ENCODE data around the gene PI4KA. TPM values are rescaled to one million over a fixed set of nuclear protein-coding genes. Genes with fewer than 3 reads are reported as not detected.
A peak's percentile ranks its signal among the peaks of the same experiment; 100 is the strongest.

Gene PI4KA
- total RNA-seq, 3 donors from 2014 or later, result 62.7 to 103 (median 73.5) TPM

DNA sequence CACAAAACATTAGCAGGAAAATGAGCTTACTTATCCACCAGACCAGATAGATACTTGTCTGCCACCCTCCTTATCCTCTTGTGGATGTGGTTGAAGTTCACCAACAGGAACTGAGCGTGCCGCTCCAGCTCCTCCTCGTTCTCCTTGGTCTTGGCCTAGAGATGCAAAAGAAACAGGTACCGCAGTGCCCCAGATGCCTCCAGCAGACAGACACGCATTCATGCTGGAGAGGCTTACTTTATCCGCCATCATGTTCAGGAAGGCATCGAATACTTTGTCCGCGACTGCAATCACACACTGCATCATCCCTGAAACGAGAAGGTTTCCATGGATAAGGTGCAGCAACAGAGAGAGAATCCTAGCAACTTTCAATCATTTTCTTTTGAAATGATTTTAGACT lies 105.7 kb downstream of the PI4KA start:
- intact Hi-C loops (cut with DNase I; ENCODE audit: low total_unique reads), result no loop called here
- H3K36me3 ChIP-seq, result no peaks in the 10 kb centered on the region
- no peak overlapping the region for H3K27ac ChIP-seq
- TF ChIP-seq, protein P1, sequence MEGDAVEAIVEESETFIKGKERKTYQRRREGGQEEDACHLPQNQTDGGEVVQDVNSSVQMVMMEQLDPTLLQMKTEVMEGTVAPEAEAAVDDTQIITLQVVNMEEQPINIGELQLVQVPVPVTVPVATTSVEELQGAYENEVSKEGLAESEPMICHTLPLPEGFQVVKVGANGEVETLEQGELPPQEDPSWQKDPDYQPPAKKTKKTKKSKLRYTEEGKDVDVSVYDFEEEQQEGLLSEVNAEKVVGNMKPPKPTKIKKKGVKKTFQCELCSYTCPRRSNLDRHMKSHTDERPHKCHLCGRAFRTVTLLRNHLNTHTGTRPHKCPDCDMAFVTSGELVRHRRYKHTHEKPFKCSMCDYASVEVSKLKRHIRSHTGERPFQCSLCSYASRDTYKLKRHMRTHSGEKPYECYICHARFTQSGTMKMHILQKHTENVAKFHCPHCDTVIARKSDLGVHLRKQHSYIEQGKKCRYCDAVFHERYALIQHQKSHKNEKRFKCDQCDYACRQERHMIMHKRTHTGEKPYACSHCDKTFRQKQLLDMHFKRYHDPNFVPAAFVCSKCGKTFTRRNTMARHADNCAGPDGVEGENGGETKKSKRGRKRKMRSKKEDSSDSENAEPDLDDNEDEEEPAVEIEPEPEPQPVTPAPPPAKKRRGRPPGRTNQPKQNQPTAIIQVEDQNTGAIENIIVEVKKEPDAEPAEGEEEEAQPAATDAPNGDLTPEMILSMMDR (IDR thresholded peaks at IDR 0.05), result no peak
- TF ChIP-seq POLR2AphosphoS5 (IDR thresholded peaks at IDR 0.05) (no peak), POLR2A (IDR thresholded peaks at IDR 0.05) (no peak)
- H3K9me3 ChIP-seq, result no peaks in the 10 kb centered on the region
- no peak for DNase-seq (ENCODE audit: low spot score in 2 of 2)
- H3K4me3 ChIP-seq, result no peak overlapping the region
- H3K4me1 ChIP-seq, result peaks cover 0 to 30% of the 10 kb centered on the region in 2 donors
- no peaks in the 10 kb centered on the region for H3K27me3 ChIP-seq

DNA sequence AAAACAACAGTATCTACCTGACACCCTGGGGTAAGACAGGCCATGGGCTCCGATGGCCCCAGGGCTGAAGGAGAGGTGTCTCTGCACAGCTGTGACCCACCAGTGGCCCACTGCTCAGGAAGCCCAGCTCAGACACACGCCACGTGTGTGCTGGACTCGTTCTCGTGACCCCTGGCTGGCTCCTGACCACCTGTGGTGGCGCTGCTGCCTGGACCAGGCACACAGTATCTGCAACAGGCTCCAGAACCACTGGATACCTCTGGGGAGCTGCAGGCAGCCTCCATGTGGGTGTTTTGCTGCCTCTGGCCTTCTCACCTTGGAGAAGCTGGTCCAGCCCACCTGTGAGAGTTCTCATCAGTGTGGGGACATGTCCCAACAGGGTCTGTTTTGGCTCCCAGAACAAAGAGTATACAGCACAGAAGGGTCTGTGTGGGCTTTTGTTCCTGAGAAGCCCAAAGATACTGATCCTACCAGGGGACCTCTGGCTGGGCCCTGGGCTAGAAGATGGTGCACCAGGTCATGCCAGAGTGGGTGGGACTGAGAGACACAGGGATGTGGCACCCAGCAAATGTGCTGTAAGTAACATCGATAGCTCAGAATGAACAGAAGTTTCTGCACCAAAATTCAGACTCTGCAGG lies 106.4 kb downstream of the PI4KA start:
- Histone ChIP-seq H3K27ac (no peak overlapping the region), H3K36me3 (no peaks in the 10 kb centered on the region), H3K27me3 (no peaks in the 10 kb centered on the region), H3K4me1 (peaks cover 0 to 32% of the 10 kb centered on the region in 2 donors), H3K9me3 (no peaks in the 10 kb centered on the region), H3K4me3 (no peak overlapping the region)
- intact Hi-C loops (cut with DNase I; ENCODE audit: low total_unique reads), result no loop called here
- no peak for DNase-seq (ENCODE audit: low spot score in 2 of 2)
- TF ChIP-seq POLR2A (IDR thresholded peaks at IDR 0.05), result no peak
- no peak for TF ChIP-seq POLR2AphosphoS5 (IDR thresholded peaks at IDR 0.05)
- TF ChIP-seq, protein P1 (IDR thresholded peaks at IDR 0.05), result no peak

DNA sequence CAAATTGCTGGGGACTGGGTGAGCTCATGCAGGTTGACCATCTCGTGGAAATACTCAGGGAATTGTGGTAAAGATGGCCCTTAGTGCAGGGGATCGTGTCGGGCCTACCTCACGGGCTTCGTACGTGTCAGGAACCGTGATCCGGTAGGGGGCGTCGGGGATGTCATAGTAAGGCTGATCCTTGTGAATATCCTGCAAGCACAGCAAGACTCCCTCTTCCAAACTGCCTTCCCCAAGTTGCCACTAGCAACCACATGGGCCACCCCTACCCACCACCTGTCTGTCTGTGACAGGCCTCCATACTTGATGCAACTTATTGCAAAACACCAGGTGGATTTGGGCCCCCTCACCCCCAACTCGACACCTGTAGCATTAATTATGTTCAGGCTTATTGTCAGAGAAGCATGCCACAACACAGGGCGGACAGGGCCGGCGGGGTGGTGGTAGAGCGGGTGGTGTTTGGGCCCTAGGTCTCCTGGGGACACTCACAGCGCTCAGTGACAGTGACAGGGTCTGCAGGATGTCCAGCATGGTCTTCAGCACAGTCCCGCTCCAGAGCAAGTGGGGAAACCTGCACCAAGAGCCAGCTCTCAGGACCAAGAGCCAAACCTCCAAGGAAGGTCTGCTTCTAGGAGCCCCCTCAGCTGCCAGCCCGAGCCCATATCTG lies 107.3 kb downstream of the PI4KA start:
- no peak for DNase-seq (ENCODE audit: low spot score in 2 of 2)
- intact Hi-C loops (cut with DNase I; ENCODE audit: low total_unique reads), result no loop called here
- Histone ChIP-seq H3K9me3 (no peaks in the 10 kb centered on the region), H3K4me3 (no peak overlapping the region), H3K36me3 (no peaks in the 10 kb centered on the region), H3K27ac (no peak overlapping the region), H3K27me3 (no peaks in the 10 kb centered on the region), H3K4me1 (peaks cover 0 to 32% of the 10 kb centered on the region in 2 donors)
- TF ChIP-seq POLR2AphosphoS5 (IDR thresholded peaks at IDR 0.05) (no peak), POLR2A (IDR thresholded peaks at IDR 0.05) (no peak)
- TF ChIP-seq, protein P1 (IDR thresholded peaks at IDR 0.05), result no peak

DNA sequence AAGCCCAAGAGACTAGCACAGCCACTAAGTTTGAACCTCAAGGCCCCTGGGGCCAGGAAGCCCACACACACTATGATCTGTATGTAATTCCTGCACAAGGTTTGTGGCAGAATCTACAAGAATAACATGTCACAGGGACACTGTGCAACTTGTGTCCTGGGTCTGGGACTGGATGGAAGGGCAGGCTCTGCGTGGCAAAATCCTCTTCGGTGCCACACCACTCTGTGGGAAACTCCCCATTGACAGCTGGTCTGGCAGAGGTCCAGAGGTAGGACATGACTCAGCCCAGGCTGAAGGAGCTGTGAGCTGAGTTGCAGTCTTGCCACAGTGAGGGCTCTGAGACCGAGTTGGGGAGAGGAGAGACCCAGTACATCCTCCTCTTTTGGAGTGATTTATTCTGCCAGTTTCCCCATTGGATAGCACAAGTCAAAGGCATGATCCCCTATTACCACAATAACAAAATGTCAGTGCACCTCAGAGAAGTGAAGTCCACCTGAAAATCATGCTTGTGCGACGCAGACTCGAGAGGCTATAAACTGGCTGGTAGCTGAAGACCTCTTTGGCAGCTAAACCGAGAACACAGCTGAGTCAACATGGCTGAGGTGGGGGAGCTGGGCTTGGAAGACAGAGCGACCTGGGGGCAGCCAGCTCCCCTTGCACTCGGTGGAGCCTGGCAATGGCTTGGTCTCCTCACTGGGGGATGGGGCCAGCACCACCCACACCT lies 108.0 kb downstream of the PI4KA start:
- Histone ChIP-seq H3K9me3 (no peaks in the 10 kb centered on the region), H3K36me3 (no peaks in the 10 kb centered on the region), H3K27ac (peak overlapping the region in 1 of 2 donors; percentile 76), H3K4me1 (peaks cover 0 to 32% of the 10 kb centered on the region in 2 donors), H3K27me3 (no peaks in the 10 kb centered on the region), H3K4me3 (no peak overlapping the region)
- intact Hi-C loops (cut with DNase I; ENCODE audit: low total_unique reads), result no loop called here
- peak; percentile 61 to 62 for DNase-seq (ENCODE audit: low spot score in 2 of 2)
- TF ChIP-seq, protein P1 (IDR thresholded peaks at IDR 0.05), result no peak
- no peak for TF ChIP-seq POLR2AphosphoS5 (IDR thresholded peaks at IDR 0.05)
- TF ChIP-seq POLR2A (IDR thresholded peaks at IDR 0.05), result no peak

DNA sequence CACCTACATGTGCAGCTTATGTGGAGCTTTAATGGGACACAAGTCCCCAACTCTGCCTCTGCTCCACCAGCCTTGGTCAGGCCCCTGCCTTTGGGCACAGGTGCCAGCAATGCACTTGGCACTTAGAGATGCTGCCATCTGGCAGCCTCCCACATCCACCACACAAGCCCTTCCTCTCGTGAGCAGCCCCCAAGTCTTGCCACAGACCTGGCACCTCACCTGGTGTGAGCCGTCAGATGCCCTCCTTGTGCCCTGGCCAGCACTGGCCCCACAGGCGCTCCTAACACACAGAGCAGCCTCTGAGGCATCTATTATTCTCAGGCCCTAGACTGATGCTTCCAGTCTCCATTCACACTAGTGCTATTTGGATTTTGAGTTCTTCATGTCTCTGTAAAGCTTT lies 109.2 kb downstream of the PI4KA start:
- H3K36me3 ChIP-seq, result no peaks in the 10 kb centered on the region
- peak overlapping the region; percentile 34 to 76 for H3K27ac ChIP-seq

More for the DNA sequence above, 109.2 kb downstream of the PI4KA start:
- TF ChIP-seq, protein P1 (IDR thresholded peaks at IDR 0.05), result no peak
- TF ChIP-seq POLR2A (IDR thresholded peaks at IDR 0.05), result no peak
- peak in 1 of 2 donors; percentile 49 for DNase-seq (ENCODE audit: low spot score in 2 of 2)
- H3K4me1 ChIP-seq, result peaks cover 0 to 32% of the 10 kb centered on the region in 2 donors
- intact Hi-C loops (cut with DNase I; ENCODE audit: low total_unique reads), result no loop called here
- H3K4me3 ChIP-seq, result no peak overlapping the region
- no peaks in the 10 kb centered on the region for H3K9me3 ChIP-seq
- H3K27me3 ChIP-seq, result no peaks in the 10 kb centered on the region

Measured in breast epithelium (tissue), 4 donors.